GF-D8 (cell line): ENCODE data around the gene GGACT.
"Not testable (repeated sequence)": the region's sequence is repeated elsewhere in the genome, so short reads cannot be mapped to it uniquely, and the experiment has no call there.

ENCODE experiments used
- DNase-seq: peaks from one replicate; lab custom pipeline; 2025; lab: John Stamatoyannopoulos, UW

The GGACT gene

DNA sequence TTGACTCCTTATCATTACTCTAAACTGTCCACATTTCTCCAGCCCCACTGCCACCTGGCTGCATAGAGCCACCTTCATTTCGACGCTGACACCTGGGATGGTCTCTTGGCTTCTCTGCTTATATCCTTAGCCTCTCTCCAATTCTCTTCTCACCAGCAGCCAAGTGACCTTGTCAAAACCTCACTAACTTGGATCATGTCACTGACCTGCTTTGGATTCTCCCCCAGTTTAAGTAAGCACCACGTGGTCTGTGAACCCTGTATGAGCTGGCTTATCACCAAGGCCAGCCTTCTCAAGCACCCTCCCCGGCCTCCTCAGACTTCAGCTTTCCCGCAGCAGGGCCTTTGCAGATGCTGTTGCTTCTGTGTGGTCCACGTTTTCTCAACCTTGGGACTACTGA is 12.3 kb upstream of the GGACT start:
- DNase-seq = no peak

GRCh38 chr13:100600461-100600860 is 11.9 kb upstream of the GGACT start:
- peak; percentile 25 for DNase-seq

GRCh38 chr13:100597253-100597652 is 8.7 kb upstream of the GGACT start:
- DNase-seq = no peak

DNA sequence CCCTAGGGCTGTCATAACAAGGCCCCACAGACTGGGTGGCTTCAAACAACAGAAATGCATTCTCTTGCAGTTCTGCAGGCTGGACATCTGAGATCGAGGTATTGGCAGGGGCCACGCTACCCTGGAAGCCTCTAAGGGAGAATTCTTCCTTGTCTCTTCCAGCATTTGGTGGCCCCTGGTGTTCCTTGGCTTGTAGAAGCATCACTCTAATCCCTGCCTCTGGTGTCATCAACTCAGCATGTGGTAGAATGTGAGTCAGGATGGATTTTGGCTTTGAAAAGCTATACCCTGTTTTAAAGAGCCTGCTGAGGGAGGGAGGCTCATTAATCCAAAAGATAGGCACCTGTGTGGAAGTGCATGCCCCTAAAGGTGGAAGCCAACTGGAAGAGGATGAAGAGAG is 7.9 kb upstream of the GGACT start:
- DNase-seq = no peak

GRCh38 chr13:100594731-100595130 is 6.1 kb upstream of the GGACT start:
- no peak for DNase-seq

DNA sequence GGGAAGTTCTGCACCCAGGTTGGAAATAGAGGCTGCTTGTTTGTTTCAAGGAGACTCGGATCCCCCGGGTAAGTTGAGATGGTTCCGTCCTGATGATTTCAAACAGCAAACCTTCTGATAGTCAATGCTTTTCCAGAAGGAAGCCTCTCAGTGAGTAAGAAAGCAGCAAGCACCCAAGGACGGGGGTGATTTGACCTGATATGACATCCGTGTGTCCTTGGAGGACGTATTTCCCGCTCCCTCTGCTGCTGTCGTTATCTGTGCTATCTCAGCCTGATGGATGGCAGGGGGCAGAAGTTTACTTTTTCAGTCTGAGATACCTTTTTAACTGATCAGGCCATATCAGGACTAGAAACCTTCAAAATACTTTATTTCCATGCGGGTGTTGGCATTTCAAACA is 5.7 kb upstream of the GGACT start:
- no peak for DNase-seq

GRCh38 chr13:100589178-100589725 is 663 bp upstream of the GGACT start:
- no peak for DNase-seq

- DNase-seq = no peak
Observed at GRCh38 chr13:100584896-100585295, 3.7 kb downstream of the GGACT start.

DNA sequence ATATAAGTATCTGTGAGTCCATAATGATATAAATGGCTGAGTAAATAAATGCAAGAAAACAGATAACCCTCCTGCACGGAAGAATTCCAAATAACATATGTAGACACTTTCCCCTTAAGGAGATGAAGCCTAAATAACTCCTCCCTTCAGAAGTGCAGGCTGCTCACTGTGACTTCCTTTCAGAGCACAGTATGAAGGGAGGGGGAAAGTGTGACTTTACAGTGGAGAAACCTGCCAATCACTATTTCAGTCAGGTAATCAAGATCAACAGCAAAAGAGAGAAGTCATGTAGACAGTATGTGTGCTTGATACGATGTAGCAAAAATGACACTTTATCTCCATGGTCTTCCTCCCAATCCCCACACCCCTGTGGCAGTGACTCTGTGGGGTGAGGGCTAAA is 7.1 kb downstream of the GGACT start:
- no peak for DNase-seq

DNA sequence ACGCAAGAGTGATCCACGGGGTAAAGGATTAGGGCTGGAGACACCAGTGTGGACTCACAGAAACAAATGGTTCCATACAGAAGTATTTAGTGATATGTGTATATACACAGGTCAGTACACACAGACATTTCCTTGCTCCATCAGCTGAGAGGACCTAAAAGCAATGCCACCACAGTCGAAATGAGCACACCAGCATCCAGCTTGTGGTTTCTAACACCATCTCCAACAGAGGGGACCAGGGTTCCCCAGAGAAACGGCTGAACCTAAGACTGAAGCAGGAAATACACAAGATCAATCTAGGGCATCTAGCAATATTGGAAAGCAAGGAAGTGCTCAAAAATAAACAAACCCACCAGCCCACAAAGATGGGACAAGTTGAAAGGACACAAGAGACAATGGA is 7.6 kb downstream of the GGACT start:
- no peak for DNase-seq

DNA sequence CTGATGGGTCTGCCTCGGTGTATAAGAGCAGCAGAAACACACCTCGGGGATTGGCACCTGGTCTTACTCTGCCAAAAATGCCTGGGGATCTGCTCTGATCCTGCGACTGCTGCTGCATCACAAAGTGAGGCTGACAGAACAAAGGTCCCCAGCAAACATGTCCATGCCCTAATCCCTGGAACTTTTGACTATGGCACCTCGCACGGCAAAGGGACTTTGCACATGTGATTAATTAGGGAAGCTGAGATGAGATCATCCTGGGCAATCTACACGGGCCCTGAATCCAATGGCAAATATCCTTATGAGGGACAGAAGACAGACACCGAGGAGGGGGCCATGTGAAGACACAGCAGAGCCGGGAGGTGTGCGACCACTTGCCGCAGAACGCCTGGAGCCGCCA is 8.5 kb downstream of the GGACT start:
- no peak for DNase-seq

DNA sequence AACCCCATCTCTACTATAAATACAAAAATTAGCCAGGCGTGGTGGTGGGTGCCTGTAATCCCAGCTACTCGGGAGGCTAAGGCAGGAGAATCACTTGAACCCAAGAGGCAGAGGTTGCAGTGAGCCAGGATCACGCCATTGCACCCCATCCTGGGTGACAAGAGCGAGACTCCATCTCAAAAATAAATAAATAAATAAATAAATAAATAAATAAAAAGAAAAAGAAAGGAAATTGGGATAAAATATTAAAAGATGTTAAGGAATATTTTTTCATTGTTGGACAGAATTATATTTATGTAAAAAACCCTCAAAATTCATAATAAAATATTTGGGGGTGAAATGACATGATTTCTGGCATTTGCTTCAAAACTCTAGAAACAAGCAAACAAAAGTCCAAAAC is 11.3 kb downstream of the GGACT start:
- DNase-seq = not testable (repeated sequence)

DNA sequence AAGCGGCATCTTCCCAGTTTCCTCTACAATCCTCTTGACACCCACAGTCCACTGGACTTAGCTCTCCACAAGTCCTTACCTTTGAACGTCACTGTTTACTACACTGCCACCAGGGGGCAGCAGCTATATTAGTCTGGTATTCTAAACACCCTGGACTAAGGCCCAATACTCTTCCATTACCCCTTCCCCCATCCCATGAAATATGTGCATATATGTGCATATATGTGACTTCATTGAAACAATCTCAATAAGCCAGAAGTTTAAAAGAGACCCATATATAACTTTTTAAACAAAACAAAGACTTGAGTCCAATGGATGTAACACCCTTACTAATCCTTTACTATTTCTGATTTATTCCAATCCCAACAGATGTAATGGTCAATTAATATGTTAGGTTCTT is 15.5 kb downstream of the GGACT start:
- DNase-seq = peak; percentile 56

DNA sequence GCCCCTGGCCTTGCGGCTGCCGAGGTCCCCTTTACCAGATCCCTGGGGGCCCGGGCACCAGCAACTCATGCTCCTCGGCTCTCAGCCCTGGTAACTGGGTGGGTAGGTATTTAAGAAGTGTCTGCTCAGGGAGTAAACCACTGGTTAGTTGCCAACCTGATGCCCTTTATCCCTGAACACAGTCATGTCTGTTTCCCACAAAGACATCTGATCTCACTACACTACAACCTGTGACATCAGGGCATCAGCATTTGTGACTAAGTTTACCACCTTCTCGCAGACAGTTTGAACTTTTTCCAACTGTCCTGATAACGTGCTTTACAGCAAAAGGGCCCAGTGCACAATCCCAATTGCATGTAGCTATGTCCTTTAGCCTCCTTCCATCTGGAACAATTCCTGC is 22.0 kb downstream of the GGACT start:
- DNase-seq = no peak

- no peak for DNase-seq
Observed at GRCh38 chr13:100565286-100565685, 23.3 kb downstream of the GGACT start.

DNA sequence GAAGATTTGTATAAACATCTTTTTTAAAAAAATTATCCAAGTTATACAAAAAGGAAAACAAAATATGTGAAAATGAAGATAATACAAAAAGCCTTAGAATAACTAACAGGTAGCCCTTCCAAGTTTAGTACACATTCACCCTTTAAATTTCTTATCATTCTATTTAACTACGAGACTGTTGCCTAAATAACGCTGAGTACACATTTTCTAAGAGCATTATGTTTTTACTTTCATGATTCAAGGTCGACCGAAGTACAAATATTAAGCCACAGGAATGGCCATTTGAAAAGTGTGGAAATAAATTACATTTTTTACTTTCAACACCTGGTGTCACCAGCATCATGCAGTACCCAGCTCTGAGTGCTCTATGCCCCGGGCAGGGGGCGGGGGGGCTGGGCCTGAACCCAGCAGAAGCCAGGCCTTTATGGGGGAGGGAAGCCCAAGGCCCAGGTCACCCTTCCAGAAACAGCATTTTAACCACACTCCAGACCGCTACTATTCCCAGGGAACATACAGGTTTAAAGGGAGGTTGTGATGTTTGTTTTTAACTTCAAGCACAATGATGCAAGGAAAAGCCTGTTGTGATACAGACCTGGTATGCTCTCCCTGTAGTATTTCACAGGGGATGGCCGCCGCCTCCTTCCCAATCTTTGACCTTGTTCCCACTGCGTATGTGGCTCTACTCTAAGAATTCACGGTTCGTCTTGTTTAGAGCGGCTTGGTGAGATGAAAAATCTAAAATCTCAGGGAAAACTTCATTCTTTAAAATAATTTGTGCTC is 24.0 kb downstream of the GGACT start:
- no peak for DNase-seq

GRCh38 chr13:100563779-100564178 is 24.8 kb downstream of the GGACT start:
- no peak for DNase-seq

DNA sequence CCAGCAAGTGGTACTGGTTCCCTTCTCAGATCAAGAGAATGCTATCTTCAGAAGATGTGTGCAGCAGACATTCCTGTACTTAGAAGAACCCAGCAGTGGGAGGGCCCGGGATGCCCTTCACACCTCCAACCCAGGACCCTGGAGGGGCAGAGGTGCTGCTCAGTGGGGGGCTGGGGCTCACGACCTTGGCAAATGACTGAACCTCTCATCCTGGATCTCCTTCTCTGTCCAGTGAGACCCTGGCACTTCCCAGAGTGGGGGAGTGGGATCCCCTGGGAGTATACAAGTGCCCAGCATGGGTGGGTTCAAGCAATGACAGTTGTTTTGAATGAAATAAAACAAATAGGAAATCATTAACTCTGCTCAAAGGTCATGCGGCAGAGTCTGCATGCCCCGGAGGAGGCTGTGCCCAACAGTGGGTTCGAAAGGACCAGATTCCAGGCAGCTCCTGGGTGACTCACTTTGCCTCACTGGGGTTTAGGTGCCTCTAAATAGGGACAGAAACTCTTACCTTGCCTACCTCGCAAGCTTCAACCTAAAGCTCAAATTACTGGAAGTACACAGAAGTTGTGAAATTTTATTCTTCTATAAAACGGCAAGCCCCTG is 26.9 kb downstream of the GGACT start:
- DNase-seq = no peak

GRCh38 chr13:100561158-100561499 is 27.5 kb downstream of the GGACT start:
- no peak for DNase-seq

GRCh38 chr13:100560498-100561157 is 28.0 kb downstream of the GGACT start:
- no peak for DNase-seq

DNA sequence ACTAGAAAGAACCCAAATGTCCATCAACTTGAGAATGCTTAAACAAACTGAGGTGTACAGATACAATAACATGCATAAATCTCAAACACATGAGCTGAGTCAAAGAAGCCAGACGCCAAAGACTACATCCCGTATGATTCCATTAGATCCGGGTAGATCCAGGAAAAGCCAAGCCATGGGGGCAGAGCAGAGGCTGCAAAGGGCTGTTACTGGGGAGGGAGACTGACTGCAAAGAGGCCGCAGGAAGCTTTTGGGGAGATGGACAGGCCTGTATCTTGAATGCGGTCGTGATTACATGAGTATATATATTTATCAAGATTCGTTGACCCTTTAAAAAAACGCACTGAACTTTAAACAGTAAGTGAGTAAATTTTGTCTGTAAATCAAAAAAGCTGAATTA is 28.7 kb downstream of the GGACT start:
- no peak for DNase-seq

DNA sequence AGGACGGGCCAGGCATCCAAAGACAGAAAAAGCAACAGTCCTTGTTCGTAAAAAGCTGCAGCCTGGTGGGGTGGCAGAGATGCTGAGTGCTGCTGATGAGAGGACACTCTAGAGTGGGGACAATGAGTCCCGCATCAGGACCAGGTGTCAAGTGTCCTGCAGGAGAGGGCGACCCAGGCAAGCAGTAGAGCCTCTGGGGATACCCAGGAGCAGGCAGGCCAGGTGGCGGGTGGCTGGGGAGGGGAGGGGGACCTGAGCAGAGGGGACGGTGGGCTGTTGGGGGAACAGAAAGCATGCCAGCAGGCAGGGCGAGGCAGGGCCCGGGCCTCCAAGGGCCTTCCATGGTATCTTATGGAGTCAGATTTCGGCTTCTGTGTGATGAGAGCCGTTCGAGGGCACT is 35.8 kb downstream of the GGACT start:
- no peak for DNase-seq

- DNase-seq = no peak
Observed at GRCh38 chr13:100549316-100549715, 39.3 kb downstream of the GGACT start.
